Fibroblast of lung (primary cell): ENCODE measurements around the gene MYL4. TPM values are rescaled to one million over a fixed set of nuclear protein-coding genes. Genes with fewer than 3 reads are reported as not detected.

Experiments used
- DNase-seq, 2 donors: peaks; one replicate each; pipeline versions ENCODE4 v3.0.0 to v3.0.0-alpha.2; 2010; ENCODE audit warnings: low read depth in 2 of 2
- H2AFZ ChIP-seq: 2 replicates; pipeline ENCODE4 v1.5.1; 2012; ENCODE audit warnings: low read length, control low read depth, inconsistent platforms
- H3K27ac ChIP-seq: 2 replicates; pipeline ENCODE4 v1.5.1; 2011; ENCODE audit warnings: low read length, control low read depth; ENCODE audit not compliant: insufficient read depth
- H3K27me3 ChIP-seq: 2 replicates; pipeline ENCODE4 v1.5.1; 2011; ENCODE audit warnings: mild to moderate bottlenecking, low read length; ENCODE audit not compliant: control insufficient read depth, insufficient read depth
- H3K36me3 ChIP-seq: 2 replicates; pipeline ENCODE4 v1.5.1; 2011; ENCODE audit warnings: low read length; ENCODE audit not compliant: control insufficient read depth, insufficient read depth
- H3K4me1 ChIP-seq: 2 replicates; pipeline ENCODE4 v1.5.1; 2011; ENCODE audit warnings: low read length; ENCODE audit not compliant: control insufficient read depth, insufficient read depth; ENCODE audit errors: extremely low read depth
- H3K4me2 ChIP-seq: 2 replicates; pipeline ENCODE4 v1.5.1; 2011; ENCODE audit warnings: low read length, control low read depth; ENCODE audit not compliant: insufficient read depth; ENCODE audit errors: extremely low read depth
- H3K4me3 ChIP-seq, 4 experiments: fragments of 200-600 bp in 1 of 4; sonication (generic) in 1 of 4; replicated peaks in 1 of 4; 2 replicates each; pipeline ENCODE4 v1.5.1; 2011 to 2016; ENCODE audit warnings: low read length in 4 of 4, low read depth in 3 of 4, mild to moderate bottlenecking in 3 of 4, control low read depth in 2 of 4, inconsistent platforms in 1 of 4, mixed read lengths in 1 of 4; ENCODE audit not compliant: insufficient read depth in 1 of 4; ENCODE audit errors: control extremely low read depth in 1 of 4
- H3K79me2 ChIP-seq: 2 replicates; pipeline ENCODE4 v1.5.1; 2012; ENCODE audit warnings: mild to moderate bottlenecking, low read length, inconsistent platforms; ENCODE audit not compliant: control insufficient read depth, insufficient read depth
- H3K9ac ChIP-seq: 2 replicates; pipeline ENCODE4 v1.5.1; 2011; ENCODE audit warnings: mild to moderate bottlenecking, low read length, control low read depth; ENCODE audit not compliant: insufficient read depth
- H3K9me3 ChIP-seq: 2 replicates; pipeline ENCODE4 v1.5.1; 2012; ENCODE audit warnings: low read depth, low read length; ENCODE audit not compliant: control insufficient read depth, insufficient read depth
- H4K20me1 ChIP-seq: 2 replicates; pipeline ENCODE4 v1.5.1; 2011; ENCODE audit warnings: low read length; ENCODE audit not compliant: control insufficient read depth, insufficient read depth; ENCODE audit errors: extremely low read depth
- CTCF ChIP-seq, 2 donors: IDR thresholded peaks in 1 of 2; conservative IDR thresholded peaks in 1 of 2; 1 replicate in 1 of 2; 2 replicates in 1 of 2; pipeline ENCODE4 v1.5.1; 2011 to 2012; ENCODE audit warnings: low read length in 2 of 2, control low read depth in 1 of 2, inconsistent platforms in 1 of 2, low read depth in 1 of 2, mild to moderate bottlenecking in 1 of 2
- EZH2 ChIP-seq: IDR thresholded peaks from 2 replicates; pipeline ENCODE4 v1.5.1; 2012; ENCODE audit warnings: low read length, control low read depth, mild to moderate bottlenecking; ENCODE audit errors: missing control alignments
- polyA plus RNA-seq, 2 donors: library from polyadenylated mRNA; depleted of rRNA in 1 of 2; stranded (reverse) in 1 of 2; unstranded in 1 of 2; fragments of >200 nt; gene quantifications; 2 replicates each; pipeline ENCODE4 v1.2.1, GENCODE V29; 2011 to 2012; ENCODE audit warnings: missing spikeins in 1 of 2
- total RNA-seq: library from RNA; depleted of rRNA; stranded (reverse); fragments of >200 nt; gene quantifications from 2 replicates; pipeline ENCODE4 v1.2.1, GENCODE V29; 2014

The MYL4 gene
- total and polyA plus RNA-seq, 2 donors (not counting 1 experiment from before 2014, with no cell fraction given) = 1.3 TPM; not detected in 1

GRCh38 chr17:47218896-47219430 is 9.8 kb downstream of the MYL4 start:
- Histone ChIP-seq H3K9me3 (no peaks in the 10 kb centered on the region), H2AFZ (no peak overlapping the region), H3K79me2 (no peaks in the 10 kb centered on the region), H3K27ac (no peak overlapping the region), H3K27me3 (peaks cover 4% of the 10 kb centered on the region), H3K4me2 (no peak overlapping the region), H3K4me1 (no peaks in the 10 kb centered on the region), H4K20me1 (no peaks in the 10 kb centered on the region), H3K9ac (no peak overlapping the region), H3K36me3 (no peaks in the 10 kb centered on the region), H3K4me3 (no peak overlapping the region)
- no peak for DNase-seq
- no peak for TF ChIP-seq CTCF (conservative IDR thresholded peaks at IDR 0.05 in 1 of 2, IDR thresholded peaks at IDR 0.05 in 1 of 2; ENCODE audit: low read depth in 1 of 2, low read length in 2 of 2)
- no peak for TF ChIP-seq EZH2

GRCh38 chr17:47219621-47220475 is 10.7 kb downstream of the MYL4 start:
- no peak overlapping the region for H3K4me2 ChIP-seq
- H3K79me2 ChIP-seq = no peaks in the 10 kb centered on the region

GRCh38 chr17:47220531-47220999 is 11.4 kb downstream of the MYL4 start:
- Histone ChIP-seq H3K79me2 (no peaks in the 10 kb centered on the region), H3K4me1 (peaks cover 6% of the 10 kb centered on the region), H3K27ac (no peak overlapping the region), H4K20me1 (no peaks in the 10 kb centered on the region), H3K4me3 (no peak overlapping the region), H3K36me3 (no peaks in the 10 kb centered on the region), H3K9me3 (no peaks in the 10 kb centered on the region), H3K9ac (no peak overlapping the region), H3K4me2 (no peak overlapping the region), H2AFZ (no peak overlapping the region), H3K27me3 (peaks cover 2% of the 10 kb centered on the region)
- peak in 1 of 2 donors; percentile 32 for DNase-seq
- TF ChIP-seq EZH2 (no peak), CTCF (conservative IDR thresholded peaks at IDR 0.05 in 1 of 2, IDR thresholded peaks at IDR 0.05 in 1 of 2; ENCODE audit: low read depth in 1 of 2, low read length in 2 of 2) (no peak)

More at GRCh38 chr17:47219621-47220475, 10.7 kb downstream of the MYL4 start:
- Histone ChIP-seq H2AFZ (no peak overlapping the region), H4K20me1 (no peaks in the 10 kb centered on the region), H3K27me3 (peaks cover 2% of the 10 kb centered on the region), H3K27ac (no peak overlapping the region), H3K4me3 (no peak overlapping the region), H3K36me3 (no peaks in the 10 kb centered on the region), H3K9me3 (no peaks in the 10 kb centered on the region), H3K9ac (no peak overlapping the region), H3K4me1 (peaks cover 3% of the 10 kb centered on the region)
- DNase-seq = no peak
- no peak for TF ChIP-seq EZH2
